SIG-M5 (cell line): ENCODE data around the gene CRMP1.

Experiments
- DNase-seq: peaks from one replicate; lab custom pipeline; 2025; lab: John Stamatoyannopoulos, UW

Gene CRMP1

DNA sequence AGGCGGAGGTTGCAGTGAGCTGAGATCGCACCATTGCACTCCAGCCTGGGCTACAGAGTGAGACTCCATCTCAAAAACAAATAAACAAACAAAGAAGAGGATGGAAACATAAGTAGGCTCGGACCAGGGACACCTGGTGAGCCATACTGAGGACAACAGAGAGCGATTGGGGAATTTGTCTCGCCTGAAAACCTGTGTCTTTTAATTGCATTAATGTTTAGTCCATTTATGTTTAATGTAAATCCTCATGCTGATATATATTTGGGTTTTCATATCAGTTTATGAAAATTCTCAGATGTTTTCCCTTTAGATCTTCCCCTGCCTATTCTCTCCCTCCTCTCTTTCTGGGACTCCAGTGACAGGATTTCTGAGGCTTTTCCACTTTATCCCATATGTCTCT, 97.3 kb downstream of the CRMP1 start:
- no peak for DNase-seq

GRCh38 chr4:5793514-5793913, 99.4 kb downstream of the CRMP1 start:
- DNase-seq: no peak

DNA sequence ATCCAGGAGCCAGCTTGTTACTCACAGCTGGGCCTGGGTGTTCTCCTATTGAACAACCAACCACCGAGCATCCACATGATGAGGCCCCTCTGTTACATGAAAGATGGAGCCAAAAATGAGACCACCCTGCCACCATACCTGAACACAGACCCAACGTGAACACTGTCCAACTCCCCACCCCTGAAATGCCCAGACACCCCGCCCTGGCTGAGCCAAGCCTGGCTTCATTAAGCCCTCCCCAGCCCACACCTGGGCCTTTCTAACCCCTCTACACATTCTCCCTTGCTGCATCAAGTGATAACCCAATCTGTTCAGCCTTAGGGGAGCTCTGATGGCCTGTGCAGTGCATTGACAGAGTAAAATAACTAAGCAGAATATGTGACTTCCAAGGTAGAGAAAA, 101.2 kb downstream of the CRMP1 start:
- DNase-seq: no peak

DNA sequence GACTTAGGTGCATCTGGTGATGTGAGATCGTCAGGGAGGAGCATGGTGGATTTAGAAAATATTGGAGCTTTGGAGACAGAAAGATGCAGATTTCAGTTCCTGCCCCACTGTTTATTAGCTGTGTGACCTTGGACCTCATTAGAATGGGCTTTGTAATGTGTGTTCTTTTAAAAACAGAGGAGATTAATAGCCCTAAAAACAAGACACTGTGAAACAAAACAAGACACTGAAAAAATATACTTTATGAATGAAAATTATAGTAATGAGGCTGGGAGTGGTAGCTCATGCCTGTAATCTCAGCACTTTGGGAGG, 102.4 kb downstream of the CRMP1 start:
- DNase-seq: no peak

DNA sequence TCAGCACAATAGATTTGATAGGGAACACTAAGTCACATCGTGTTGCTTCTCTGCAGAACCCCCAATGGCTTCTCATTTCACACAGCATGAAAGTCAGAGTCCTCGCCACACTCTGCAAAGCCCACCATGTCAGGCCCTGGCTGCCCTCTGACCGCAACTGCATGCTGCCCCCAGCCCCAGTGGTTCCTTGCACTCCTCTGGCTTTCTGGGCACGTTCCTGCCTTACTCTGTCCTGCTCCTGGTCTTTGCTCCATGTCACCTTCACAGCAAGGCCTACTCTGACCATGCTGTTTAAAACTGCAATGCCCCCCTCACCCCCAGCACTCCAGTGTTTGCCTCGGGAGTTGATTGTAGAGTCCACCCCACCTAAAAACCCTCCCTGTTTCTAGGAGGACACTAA, 103.7 kb downstream of the CRMP1 start:
- no peak for DNase-seq

- no peak for DNase-seq
Measured at GRCh38 chr4:5788144-5788543, 104.7 kb downstream of the CRMP1 start.

GRCh38 chr4:5787311-5787710, 105.6 kb downstream of the CRMP1 start:
- DNase-seq: no peak

DNA sequence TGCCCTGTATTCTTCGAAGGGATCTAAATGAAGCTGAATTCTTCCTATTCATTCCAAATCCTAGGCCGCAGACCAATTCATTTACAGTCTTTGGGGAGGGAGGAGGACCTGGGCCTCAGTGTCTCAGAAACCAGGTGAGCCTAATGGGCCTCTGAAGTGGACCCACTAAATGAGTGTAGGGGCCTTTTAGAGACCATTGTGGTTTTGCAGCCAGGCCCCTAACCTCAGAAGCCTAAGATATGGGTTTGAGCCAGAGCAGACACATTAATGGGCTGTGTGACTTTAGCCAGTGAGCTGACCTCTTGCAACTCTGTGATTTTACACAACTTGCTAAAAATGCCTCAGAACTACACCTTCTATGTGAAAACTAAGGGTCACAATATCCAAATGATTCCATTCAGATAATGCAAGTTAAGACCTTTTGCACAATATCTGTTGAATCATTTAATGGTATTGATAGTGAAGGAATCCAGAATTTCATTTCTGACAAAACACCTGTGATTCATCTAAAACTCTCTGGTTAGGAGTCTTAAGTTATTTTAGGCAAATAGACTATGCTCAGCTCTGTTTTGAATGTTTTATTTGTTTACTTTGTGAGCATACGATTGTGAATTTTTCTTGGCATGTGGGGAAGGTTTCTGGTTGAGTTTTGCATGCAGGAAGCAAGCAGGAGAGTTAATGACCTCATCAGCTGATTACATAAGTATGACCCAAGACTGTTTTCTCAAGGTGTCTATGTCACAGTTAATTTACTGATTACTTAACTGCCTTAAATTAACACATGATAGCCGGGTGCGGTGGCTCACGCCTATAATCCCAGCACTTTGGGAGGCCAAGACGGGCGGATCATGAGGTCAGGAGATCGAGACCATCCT, 106.8 kb downstream of the CRMP1 start:
- DNase-seq: no peak

- DNase-seq: no peak
Measured at GRCh38 chr4:5784960-5785611, 107.8 kb downstream of the CRMP1 start.

DNA sequence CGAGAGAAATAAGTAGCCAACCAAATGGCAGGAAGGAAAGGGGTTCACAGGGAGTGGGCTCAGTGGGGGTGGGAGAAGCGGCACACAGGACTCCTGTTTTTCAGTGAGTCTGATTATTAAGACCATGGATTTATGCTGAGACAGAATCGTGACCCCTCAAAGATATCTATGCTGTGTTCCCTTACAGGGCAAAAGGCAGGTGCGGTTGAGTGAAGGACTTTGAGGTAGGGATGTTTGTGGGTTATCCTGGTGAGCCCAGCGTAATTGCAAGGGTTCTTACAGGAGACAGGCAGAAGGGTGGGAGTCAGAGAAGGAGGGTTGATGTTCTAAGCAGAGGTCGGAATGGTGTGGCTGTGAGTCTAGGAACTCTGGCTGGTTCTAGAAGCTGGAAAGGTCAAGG, 108.9 kb downstream of the CRMP1 start:
- DNase-seq: no peak

- no peak for DNase-seq
Measured at GRCh38 chr4:5783486-5783885, 109.4 kb downstream of the CRMP1 start.

GRCh38 chr4:5782829-5783476, 109.9 kb downstream of the CRMP1 start:
- no peak for DNase-seq

GRCh38 chr4:5781691-5782090, 111.2 kb downstream of the CRMP1 start:
- DNase-seq: no peak

DNA sequence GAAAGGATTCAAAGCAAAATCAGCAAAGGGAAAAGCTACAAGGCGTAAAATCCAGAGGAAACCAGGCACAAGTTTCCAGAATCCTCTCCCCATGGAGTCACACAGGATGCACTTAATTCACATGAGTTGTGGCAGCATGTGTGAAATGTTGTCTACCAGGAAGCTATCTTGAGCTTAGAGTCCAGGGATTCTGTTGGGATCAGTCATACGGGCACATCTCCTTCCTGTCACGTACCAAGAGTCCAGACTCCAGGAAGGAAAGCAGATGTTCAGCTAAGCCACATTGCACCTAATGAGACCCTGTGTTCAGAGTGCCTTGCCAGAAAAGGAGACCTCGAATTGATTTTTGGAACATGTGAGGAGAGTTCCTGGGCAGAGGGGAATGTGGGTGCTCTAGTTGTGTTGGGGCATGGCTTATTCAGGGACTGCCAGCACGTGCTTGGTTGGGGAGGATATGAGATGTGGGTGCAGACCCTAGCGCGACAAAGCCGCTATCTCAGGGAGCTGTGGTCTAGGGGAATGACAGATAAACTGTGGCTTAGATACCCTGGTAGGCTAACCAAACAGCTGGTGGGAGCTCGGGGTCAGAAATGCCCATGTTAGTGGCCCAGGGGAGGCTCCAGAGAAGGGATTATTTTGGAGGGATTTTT, 111.9 kb downstream of the CRMP1 start:
- no peak for DNase-seq

- no peak for DNase-seq
Measured at GRCh38 chr4:5776510-5776909, 116.4 kb downstream of the CRMP1 start.

GRCh38 chr4:5774416-5775036, 118.4 kb downstream of the CRMP1 start:
- DNase-seq: no peak

DNA sequence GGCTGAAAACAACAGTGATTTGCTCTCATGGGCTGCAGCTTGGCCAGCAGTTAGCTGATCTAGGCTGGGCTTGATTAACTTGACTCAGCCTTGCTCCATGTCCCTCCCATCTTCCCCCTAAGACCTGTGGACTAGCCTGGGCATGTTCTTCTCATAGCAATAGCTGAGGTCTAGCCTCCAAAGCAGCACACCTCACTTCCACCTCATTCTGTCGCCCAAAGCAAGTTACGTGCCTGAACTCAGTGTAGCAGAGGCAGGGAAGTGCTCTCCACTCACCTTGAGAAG, 119.7 kb downstream of the CRMP1 start:
- no peak for DNase-seq

DNA sequence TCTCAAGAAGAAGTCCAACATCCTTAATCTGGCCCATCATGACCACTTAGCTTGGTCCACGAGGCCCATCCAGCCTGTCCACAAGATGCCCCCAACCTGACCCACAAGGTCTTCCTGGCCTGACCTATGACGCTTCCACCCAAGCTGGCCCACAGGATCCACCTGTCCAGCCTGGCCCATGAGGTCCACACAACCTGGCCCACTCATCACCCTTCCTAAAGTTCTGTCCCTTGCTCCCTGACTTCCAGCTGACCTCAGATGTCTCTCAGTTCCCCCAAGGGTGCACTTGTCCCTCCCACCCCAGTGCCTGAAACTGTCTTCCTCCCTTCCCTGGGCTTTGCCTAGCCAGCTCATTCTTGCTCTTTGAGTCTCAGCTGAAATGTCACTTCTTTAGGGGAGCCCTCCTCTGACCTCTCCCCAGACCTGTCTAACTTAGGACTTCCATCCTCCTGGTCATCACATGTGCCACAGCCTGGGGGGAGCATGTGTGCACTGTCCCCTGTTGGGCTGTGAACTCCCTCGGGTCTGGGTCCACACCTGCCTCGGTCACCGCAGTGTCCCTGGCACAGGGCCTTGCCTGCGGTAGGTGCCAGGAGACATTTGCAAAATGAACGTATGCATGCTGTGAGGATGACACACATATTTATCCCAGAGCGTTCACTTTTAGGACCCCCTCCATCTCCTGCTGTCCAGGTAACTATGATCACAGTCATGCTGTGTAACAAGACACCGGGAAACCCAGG, 120.2 kb downstream of the CRMP1 start:
- no peak for DNase-seq
